Hematopoietic multipotent progenitor cell treated with erythropoietin and hydrocortisone succinate and interleukin-3 and kit ligand, for 8 days (in vitro differentiated cells): ENCODE results near the gene ERO1A.

ENCODE experiments used
- DNase-seq: peaks from one replicate; pipeline ENCODE4 v3.0.0-alpha.2; 2015

ERO1A gene

GRCh38 chr14:52598568-52598967 is 96.8 kb downstream of the ERO1A start:
- DNase-seq = no peak

GRCh38 chr14:52596861-52597260 is 98.5 kb downstream of the ERO1A start:
- no peak for DNase-seq

- DNase-seq = no peak
Observed at GRCh38 chr14:52596320-52596719, 99.0 kb downstream of the ERO1A start.

- DNase-seq = no peak
Observed at GRCh38 chr14:52590318-52590717, 105.0 kb downstream of the ERO1A start.
